SH-SY5Y (cell line): ENCODE results near the gene GLOD5.

ENCODE experiments used
- GATA2 ChIP-seq: IDR thresholded peaks from 2 replicates; pipeline ENCODE4 v1.6.1; 2011; ENCODE audit warnings: mild to moderate bottlenecking, low read depth, low read length
- GATA3 ChIP-seq: IDR thresholded peaks from 2 replicates; pipeline ENCODE4 v1.6.1; 2011; ENCODE audit warnings: low read depth, mild to moderate bottlenecking, low read length, moderate library complexity

- no peak for TF ChIP-seq GATA2
- no peak for TF ChIP-seq GATA3
These were observed 53.7 kb downstream of the GLOD5 start for GRCh38 chrX:48815266-48815665.
